Esophagus squamous epithelium (tissue), 4 donors: ENCODE data around the gene KCNK17.

Source experiments
- CTCF ChIP-seq, 6 experiments: fragments of 450-650 bp in 4 of 6; fragments of 200-600 bp in 2 of 6; sonication (generic) in 2 of 6; IDR thresholded peaks; one replicate each; pipeline ENCODE4 v1.5.1; 2016 to 2019; ENCODE audit warnings: antibody characterized with exemption in 6 of 6, mild to moderate bottlenecking in 4 of 6, moderate library complexity in 4 of 6
- POLR2A ChIP-seq, 4 donors: fragments of 450-650 bp; IDR thresholded peaks; one replicate each; pipeline ENCODE4 v1.6.1; 2017; ENCODE audit warnings: antibody characterized with exemption in 4 of 4, mild to moderate bottlenecking in 4 of 4, moderate library complexity in 3 of 4

GRCh38 chr6:39330057-39330456 lies 15.8 kb upstream of the KCNK17 start:
- no peak for TF ChIP-seq CTCF (IDR thresholded peaks at IDR 0.05)
- TF ChIP-seq POLR2A (IDR thresholded peaks at IDR 0.05): no peak
